ENCODE data around the gene S100A16. TPM values are rescaled to one million over a fixed set of nuclear protein-coding genes. Genes with fewer than 3 reads are reported as not detected.

Gene S100A16, protein sequence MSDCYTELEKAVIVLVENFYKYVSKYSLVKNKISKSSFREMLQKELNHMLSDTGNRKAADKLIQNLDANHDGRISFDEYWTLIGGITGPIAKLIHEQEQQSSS
- total RNA-seq (10 to 100 TPM; 42.6 to 56.1 (median 44.3) TPM), polyA plus RNA-seq (73.9 TPM)
- long read RNA-seq, donor 1, transcript S100A16-203 (3 exons, 956 nt) = minor isoform, 22 of 59 reads
- long read RNA-seq, donor 1, transcript S100A16-204 (3 exons, 1,118 nt) = major isoform, 33 of 59 reads
- long read RNA-seq, donor 1, partial matches to known transcripts = 1 of 59 reads
- long read RNA-seq, donor 1, other reads (novel, unspliced or antisense) = 3 of 59 reads
- long read RNA-seq, donor 2, transcript S100A16-204 (3 exons, 1,118 nt) = major isoform, 29 of 32 reads
- long read RNA-seq, donor 2, partial matches to known transcripts = 0 of 32 reads
- long read RNA-seq, donor 2, other reads (novel, unspliced or antisense) = 1 of 32 reads
- long read RNA-seq, donor 3, transcript S100A16-203 (3 exons, 956 nt) = minor isoform, 24 of 84 reads
- long read RNA-seq, donor 3, transcript S100A16-204 (3 exons, 1,118 nt) = major isoform, 55 of 84 reads
- long read RNA-seq, donor 3, partial matches to known transcripts = 1 of 84 reads
- long read RNA-seq, donor 3, other reads (novel, unspliced or antisense) = 3 of 84 reads
- long read RNA-seq, donor 4, transcript S100A16-203 (3 exons, 956 nt) = minor isoform, 7 of 28 reads
- long read RNA-seq, donor 4, transcript S100A16-204 (3 exons, 1,118 nt) = major isoform, 21 of 28 reads
- long read RNA-seq, donor 4, partial matches to known transcripts = 0 of 28 reads
- long read RNA-seq, donor 4, other reads (novel, unspliced or antisense) = 0 of 28 reads

DNA sequence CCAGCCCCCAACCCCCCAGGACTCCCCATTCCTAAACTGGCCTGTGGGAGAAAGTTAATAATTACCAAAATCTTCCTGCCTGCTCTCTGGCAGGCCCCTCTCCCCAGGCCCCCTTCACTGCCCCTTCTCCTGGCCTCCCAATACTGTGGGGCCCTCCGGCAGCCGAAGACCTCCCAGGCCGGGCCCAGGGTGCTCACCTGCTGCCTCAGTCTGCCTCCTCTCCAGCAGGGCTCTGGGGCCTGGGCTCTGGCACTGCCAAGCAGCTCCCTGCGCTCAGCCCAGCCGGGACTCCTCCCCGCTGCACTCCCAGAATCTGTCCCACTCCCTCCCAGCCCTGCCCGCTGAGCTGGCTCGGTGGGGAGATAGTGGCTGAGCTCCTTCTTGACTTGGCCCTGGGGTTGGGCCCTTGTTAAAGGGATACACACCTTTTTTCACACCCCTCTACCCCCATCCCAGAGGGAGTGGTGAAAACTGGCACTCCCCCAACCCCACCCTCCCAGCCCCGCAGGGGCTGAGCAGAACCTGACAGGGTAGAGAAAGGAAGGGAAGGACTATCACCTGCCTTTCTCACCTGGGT, at the start of gene S100A16:
TSS of gene S100A16 (minus strand) at position 383 of the 577 bp plus-strand sequence. CDS start 4,986 bp downstream, outside the sequence.
- H3K9me3 ChIP-seq (ENCODE audit: control insufficient read depth, low read length) = no peaks in the 10 kb centered on the region
- DNase-seq (peak; percentile 87 to 93 (median 92)), ATAC-seq (peak; percentile 71 to 85)
- intact Hi-C loops (cut with DNase I) = loop anchor here in 1 of 4 donors (5.0 kb wide), 1 partner anchor 41 kb away; no protein-coding TSS in a partner anchor
- peaks cover 23% of the 10 kb centered on the region for H3K4me1 ChIP-seq (ENCODE audit: control insufficient read depth, insufficient read depth, low read length)
- H3K4me3 ChIP-seq (ENCODE audit: low read length) = peak within 1 kb of the TSS; percentile 70
- H3K27ac ChIP-seq (ENCODE audit: low read length) = peak within 1 kb of the TSS; percentile 78
- WGBS = 37% methylated on average over 9 of the region's 9 CpGs
- H3K27me3 ChIP-seq (ENCODE audit: control insufficient read depth, insufficient read depth) = no peaks in the 10 kb centered on the region

DNA sequence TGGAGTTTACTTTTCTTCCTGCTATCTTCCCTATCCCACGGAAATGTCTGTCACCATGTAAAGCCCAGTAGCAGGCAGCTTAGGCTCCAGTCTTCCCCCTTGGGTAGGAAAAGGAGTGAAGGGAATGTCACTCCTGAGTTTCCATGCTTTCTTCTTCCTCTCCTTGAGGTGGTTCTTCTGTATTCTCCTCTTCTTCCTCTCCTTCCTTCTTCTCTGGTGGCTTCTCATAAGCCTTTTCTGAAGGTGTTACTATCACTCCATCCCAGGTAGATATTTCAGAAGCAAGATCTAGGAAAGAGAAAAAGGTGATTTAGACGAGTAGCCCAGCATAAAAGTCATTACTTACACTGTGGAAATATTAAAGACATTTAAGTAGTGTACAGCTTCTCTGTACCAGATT, 49.3 kb upstream of the S100A16 start:
- no peak overlapping the region for H3K27ac ChIP-seq (ENCODE audit: low read length)
- H3K9me3 ChIP-seq (ENCODE audit: control insufficient read depth, low read length) = no peaks in the 10 kb centered on the region
- intact Hi-C loops (cut with DNase I) = no loop called here
- no peaks in the 10 kb centered on the region for H3K4me1 ChIP-seq (ENCODE audit: control insufficient read depth, insufficient read depth, low read length)
- H3K4me3 ChIP-seq (ENCODE audit: low read length) = no peak overlapping the region
- 44% methylated on average over 2 of the region's 2 CpGs for WGBS
- ATAC-seq (no peak), DNase-seq (no peak)
- no peaks in the 10 kb centered on the region for H3K27me3 ChIP-seq (ENCODE audit: control insufficient read depth, insufficient read depth)

GRCh38 chr1:153661111-153661708, 48.3 kb upstream of the S100A16 start:
- no peaks in the 10 kb centered on the region for H3K27me3 ChIP-seq (ENCODE audit: control insufficient read depth, insufficient read depth)
- H3K27ac ChIP-seq (ENCODE audit: low read length) = no peak overlapping the region
- WGBS = 63% methylated on average over 9 of the region's 9 CpGs
- H3K9me3 ChIP-seq (ENCODE audit: control insufficient read depth, low read length) = no peaks in the 10 kb centered on the region
- DNase-seq (no peak), ATAC-seq (no peak)
- no peak overlapping the region for H3K4me3 ChIP-seq (ENCODE audit: low read length)
- H3K4me1 ChIP-seq (ENCODE audit: control insufficient read depth, insufficient read depth, low read length) = no peaks in the 10 kb centered on the region
- intact Hi-C loops (cut with DNase I) = no loop called here

DNA sequence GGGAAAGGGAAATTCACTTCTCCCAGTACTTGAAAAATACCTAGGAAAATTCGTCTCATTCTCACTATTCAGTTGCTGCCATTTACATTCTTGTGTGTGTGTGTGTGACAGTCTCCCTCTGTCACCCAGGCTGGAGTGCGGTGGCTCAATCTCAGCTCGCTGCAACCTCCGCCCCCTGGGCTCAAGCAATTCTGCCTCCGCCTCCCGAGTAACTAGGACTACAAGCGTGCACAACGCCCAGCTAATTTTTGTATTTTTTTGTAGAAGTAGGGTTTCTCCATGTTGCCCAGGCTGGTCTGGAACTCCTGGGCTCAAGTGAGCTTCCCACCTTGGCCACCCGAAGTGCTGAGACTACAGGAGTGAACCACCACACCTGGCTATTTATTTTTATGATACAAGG, 46.7 kb upstream of the S100A16 start:
- Histone ChIP-seq H3K4me3 (ENCODE audit: low read length) (peak overlapping the region; percentile 78), H3K27ac (ENCODE audit: low read length) (no peak overlapping the region), H3K9me3 (ENCODE audit: control insufficient read depth, low read length) (no peaks in the 10 kb centered on the region), H3K4me1 (ENCODE audit: control insufficient read depth, insufficient read depth, low read length) (no peaks in the 10 kb centered on the region), H3K27me3 (ENCODE audit: control insufficient read depth, insufficient read depth) (no peaks in the 10 kb centered on the region)
- intact Hi-C loops (cut with DNase I) = no loop called here
- DNase-seq = no peak
- WGBS = 75% methylated on average over 9 of the region's 9 CpGs
- ATAC-seq = no peak

GRCh38 chr1:153659175-153659534, 46.2 kb upstream of the S100A16 start:
- ATAC-seq (peak in 1 of 2 donors; percentile 2), DNase-seq (no peak)
- H3K27me3 ChIP-seq (ENCODE audit: control insufficient read depth, insufficient read depth) = no peaks in the 10 kb centered on the region
- peak overlapping the region; percentile 78 for H3K4me3 ChIP-seq (ENCODE audit: low read length)
- no peaks in the 10 kb centered on the region for H3K4me1 ChIP-seq (ENCODE audit: control insufficient read depth, insufficient read depth, low read length)
- intact Hi-C loops (cut with DNase I) = no loop called here
- no peaks in the 10 kb centered on the region for H3K9me3 ChIP-seq (ENCODE audit: control insufficient read depth, low read length)
- H3K27ac ChIP-seq (ENCODE audit: low read length) = peak overlapping the region; percentile 92
- WGBS = 26% methylated on average over 8 of the region's 8 CpGs

- DNase-seq (peak; percentile 93 to 97 (median 96)), ATAC-seq (peak; percentile 97)
- WGBS = 2% methylated on average over 53 of the region's 53 CpGs
- Histone ChIP-seq H3K9me3 (ENCODE audit: control insufficient read depth, low read length) (no peaks in the 10 kb centered on the region), H3K4me1 (ENCODE audit: control insufficient read depth, insufficient read depth, low read length) (no peaks in the 10 kb centered on the region), H3K4me3 (ENCODE audit: low read length) (peak within 1 kb of the TSS; percentile 78), H3K27me3 (ENCODE audit: control insufficient read depth, insufficient read depth) (no peaks in the 10 kb centered on the region), H3K27ac (ENCODE audit: low read length) (peak within 1 kb of the TSS; percentile 92)
- intact Hi-C loops (cut with DNase I) = no loop called here
Observed at GRCh38 chr1:153658400-153659174, 45.6 kb upstream of the S100A16 start, which contains the start of gene SNAPIN. Gene SNAPIN (plus strand): TSS chr1:153658703. CDS start chr1:153658744, 41 bp downstream.

GRCh38 chr1:153655333-153655732, 42.4 kb upstream of the S100A16 start:
- Histone ChIP-seq H3K27ac (ENCODE audit: low read length) (no peak overlapping the region), H3K4me3 (ENCODE audit: low read length) (no peak overlapping the region), H3K4me1 (ENCODE audit: control insufficient read depth, insufficient read depth, low read length) (no peaks in the 10 kb centered on the region), H3K9me3 (ENCODE audit: control insufficient read depth, low read length) (no peaks in the 10 kb centered on the region), H3K27me3 (ENCODE audit: control insufficient read depth, insufficient read depth) (no peaks in the 10 kb centered on the region)
- intact Hi-C loops (cut with DNase I) = no loop called here
- no peak for ATAC-seq
- WGBS = 85% methylated on average over 3 of the region's 3 CpGs
- DNase-seq = no peak

- 49% methylated on average over 3 of the region's 3 CpGs for WGBS
- Histone ChIP-seq H3K27me3 (ENCODE audit: control insufficient read depth, insufficient read depth) (no peaks in the 10 kb centered on the region), H3K4me3 (ENCODE audit: low read length) (no peak overlapping the region), H3K4me1 (ENCODE audit: control insufficient read depth, insufficient read depth, low read length) (no peaks in the 10 kb centered on the region), H3K9me3 (ENCODE audit: control insufficient read depth, low read length) (no peaks in the 10 kb centered on the region), H3K27ac (ENCODE audit: low read length) (no peak overlapping the region)
- ATAC-seq (peak in 1 of 2 donors; percentile 60), DNase-seq (no peak)
- intact Hi-C loops (cut with DNase I) = no loop called here
Observed at GRCh38 chr1:153652805-153653500, 40.0 kb upstream of the S100A16 start.

GRCh38 chr1:153651771-153652170, 38.8 kb upstream of the S100A16 start:
- Histone ChIP-seq H3K9me3 (ENCODE audit: control insufficient read depth, low read length) (no peaks in the 10 kb centered on the region), H3K4me3 (ENCODE audit: low read length) (no peak overlapping the region), H3K27me3 (ENCODE audit: control insufficient read depth, insufficient read depth) (no peaks in the 10 kb centered on the region), H3K4me1 (ENCODE audit: control insufficient read depth, insufficient read depth, low read length) (peaks cover 3% of the 10 kb centered on the region), H3K27ac (ENCODE audit: low read length) (no peak overlapping the region)
- DNase-seq (no peak), ATAC-seq (no peak)
- WGBS = 93% methylated on average over 1 of the region's 1 CpG
- intact Hi-C loops (cut with DNase I) = no loop called here

DNA sequence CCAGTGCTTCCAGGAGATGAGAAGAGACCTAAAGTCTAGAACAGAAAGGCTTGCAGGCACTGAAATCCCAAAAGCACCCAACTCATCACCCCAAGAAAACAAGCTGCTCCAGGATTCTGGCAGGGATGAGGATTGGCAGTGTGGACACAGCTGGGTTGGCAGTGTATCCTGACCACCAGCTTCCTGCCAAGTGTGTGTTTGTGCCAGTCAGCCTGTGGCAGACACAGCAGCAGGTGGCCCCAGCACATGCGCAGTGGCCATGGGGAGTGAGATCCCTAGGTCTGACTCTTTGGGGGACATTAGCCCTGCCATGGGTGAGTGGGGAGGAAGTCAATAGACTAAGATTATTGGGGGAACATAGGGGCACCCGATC, 36.9 kb upstream of the S100A16 start:
- Histone ChIP-seq H3K4me1 (ENCODE audit: control insufficient read depth, insufficient read depth, low read length) (peaks cover 3% of the 10 kb centered on the region), H3K27me3 (ENCODE audit: control insufficient read depth, insufficient read depth) (no peaks in the 10 kb centered on the region), H3K27ac (ENCODE audit: low read length) (no peak overlapping the region), H3K4me3 (ENCODE audit: low read length) (no peak overlapping the region), H3K9me3 (ENCODE audit: control insufficient read depth, low read length) (no peaks in the 10 kb centered on the region)
- WGBS = 84% methylated on average over 2 of the region's 2 CpGs
- DNase-seq (peak; percentile 45 to 74 (median 72)), ATAC-seq (peak; percentile 38 to 42)
- intact Hi-C loops (cut with DNase I) = no loop called here
